ENCODE results near the gene IFNG-AS1. TPM values are rescaled to one million over a fixed set of nuclear protein-coding genes. Genes with fewer than 3 reads are reported as not detected.

IFNG-AS1 gene
- total RNA-seq, 1 donor = 1.7 TPM

- no peaks in the 10 kb centered on the region for H3K4me1 ChIP-seq (ENCODE audit: insufficient read depth, low read length)
- no peaks in the 10 kb centered on the region for H3K27me3 ChIP-seq (ENCODE audit: insufficient read depth, low read length)
- no peak overlapping the region for H3K4me3 ChIP-seq (ENCODE audit: low read length)
- no peaks in the 10 kb centered on the region for H3K9me3 ChIP-seq (ENCODE audit: low read depth, low read length)
Observed at GRCh38 chr12:67980391-67980790, 8.9 kb upstream of the IFNG-AS1 start.

GRCh38 chr12:67981287-67982162, 7.7 kb upstream of the IFNG-AS1 start:
- H3K27me3 ChIP-seq (ENCODE audit: insufficient read depth, low read length) = no peaks in the 10 kb centered on the region
- H3K4me3 ChIP-seq (ENCODE audit: low read length) = no peak overlapping the region
- H3K4me1 ChIP-seq (ENCODE audit: insufficient read depth, low read length) = no peaks in the 10 kb centered on the region
- no peaks in the 10 kb centered on the region for H3K9me3 ChIP-seq (ENCODE audit: low read depth, low read length)

- Histone ChIP-seq H3K27me3 (ENCODE audit: insufficient read depth, low read length) (no peaks in the 10 kb centered on the region), H3K4me3 (ENCODE audit: low read length) (no peak overlapping the region), H3K9me3 (ENCODE audit: low read depth, low read length) (no peaks in the 10 kb centered on the region), H3K4me1 (ENCODE audit: insufficient read depth, low read length) (no peaks in the 10 kb centered on the region)
Observed at GRCh38 chr12:67982164-67982563, 7.1 kb upstream of the IFNG-AS1 start.

GRCh38 chr12:67986632-67987031, 2.6 kb upstream of the IFNG-AS1 start:
- H3K4me1 ChIP-seq (ENCODE audit: insufficient read depth, low read length) = peaks cover 16% of the 10 kb centered on the region
- no peaks in the 10 kb centered on the region for H3K27me3 ChIP-seq (ENCODE audit: insufficient read depth, low read length)
- H3K4me3 ChIP-seq (ENCODE audit: low read length) = no peak overlapping the region
- H3K9me3 ChIP-seq (ENCODE audit: low read depth, low read length) = no peaks in the 10 kb centered on the region

GRCh38 chr12:67988601-67989021, 636 bp upstream of the IFNG-AS1 start:
- H3K4me3 ChIP-seq (ENCODE audit: low read length) = no peak overlapping the region
- peaks cover 16% of the 10 kb centered on the region for H3K4me1 ChIP-seq (ENCODE audit: insufficient read depth, low read length)
- H3K9me3 ChIP-seq (ENCODE audit: low read depth, low read length) = no peaks in the 10 kb centered on the region
- no peaks in the 10 kb centered on the region for H3K27me3 ChIP-seq (ENCODE audit: insufficient read depth, low read length)

- Histone ChIP-seq H3K4me3 (ENCODE audit: low read length) (no peak overlapping the region), H3K4me1 (ENCODE audit: insufficient read depth, low read length) (peaks cover 16% of the 10 kb centered on the region), H3K9me3 (ENCODE audit: low read depth, low read length) (no peaks in the 10 kb centered on the region), H3K27me3 (ENCODE audit: insufficient read depth, low read length) (no peaks in the 10 kb centered on the region)
Observed at GRCh38 chr12:67991158-67991557, 1.9 kb downstream of the IFNG-AS1 start.

GRCh38 chr12:67993143-67993542, 3.9 kb downstream of the IFNG-AS1 start:
- Histone ChIP-seq H3K9me3 (ENCODE audit: low read depth, low read length) (no peaks in the 10 kb centered on the region), H3K27me3 (ENCODE audit: insufficient read depth, low read length) (no peaks in the 10 kb centered on the region), H3K4me1 (ENCODE audit: insufficient read depth, low read length) (peaks cover 16% of the 10 kb centered on the region), H3K4me3 (ENCODE audit: low read length) (no peak overlapping the region)

GRCh38 chr12:67994046-67994445, 4.8 kb downstream of the IFNG-AS1 start:
- no peaks in the 10 kb centered on the region for H3K9me3 ChIP-seq (ENCODE audit: low read depth, low read length)
- H3K4me3 ChIP-seq (ENCODE audit: low read length) = no peak overlapping the region
- no peaks in the 10 kb centered on the region for H3K27me3 ChIP-seq (ENCODE audit: insufficient read depth, low read length)
- peaks cover 11% of the 10 kb centered on the region for H3K4me1 ChIP-seq (ENCODE audit: insufficient read depth, low read length)

- no peaks in the 10 kb centered on the region for H3K27me3 ChIP-seq (ENCODE audit: insufficient read depth, low read length)
- H3K4me3 ChIP-seq (ENCODE audit: low read length) = no peak overlapping the region
- peaks cover 1% of the 10 kb centered on the region for H3K4me1 ChIP-seq (ENCODE audit: insufficient read depth, low read length)
- H3K9me3 ChIP-seq (ENCODE audit: low read depth, low read length) = no peaks in the 10 kb centered on the region
Observed at GRCh38 chr12:67996347-67996746, 7.1 kb downstream of the IFNG-AS1 start.

- Histone ChIP-seq H3K9me3 (ENCODE audit: low read depth, low read length) (no peaks in the 10 kb centered on the region), H3K4me3 (ENCODE audit: low read length) (no peak overlapping the region), H3K27me3 (ENCODE audit: insufficient read depth, low read length) (no peaks in the 10 kb centered on the region), H3K4me1 (ENCODE audit: insufficient read depth, low read length) (no peaks in the 10 kb centered on the region)
Observed at GRCh38 chr12:67998379-67998778, 9.1 kb downstream of the IFNG-AS1 start.

- H3K4me1 ChIP-seq (ENCODE audit: insufficient read depth, low read length) = no peaks in the 10 kb centered on the region
- H3K9me3 ChIP-seq (ENCODE audit: low read depth, low read length) = no peaks in the 10 kb centered on the region
- no peaks in the 10 kb centered on the region for H3K27me3 ChIP-seq (ENCODE audit: insufficient read depth, low read length)
- H3K4me3 ChIP-seq (ENCODE audit: low read length) = no peak overlapping the region
Observed at GRCh38 chr12:67999244-67999643, 10.0 kb downstream of the IFNG-AS1 start.

GRCh38 chr12:68001486-68002466, 12.5 kb downstream of the IFNG-AS1 start:
- Histone ChIP-seq H3K9me3 (ENCODE audit: low read depth, low read length) (no peaks in the 10 kb centered on the region), H3K4me3 (ENCODE audit: low read length) (no peak overlapping the region), H3K4me1 (ENCODE audit: insufficient read depth, low read length) (no peaks in the 10 kb centered on the region), H3K27me3 (ENCODE audit: insufficient read depth, low read length) (no peaks in the 10 kb centered on the region)

GRCh38 chr12:68003777-68004176, 14.5 kb downstream of the IFNG-AS1 start:
- no peaks in the 10 kb centered on the region for H3K4me1 ChIP-seq (ENCODE audit: insufficient read depth, low read length)
- H3K27me3 ChIP-seq (ENCODE audit: insufficient read depth, low read length) = no peaks in the 10 kb centered on the region
- H3K9me3 ChIP-seq (ENCODE audit: low read depth, low read length) = no peaks in the 10 kb centered on the region
- no peak overlapping the region for H3K4me3 ChIP-seq (ENCODE audit: low read length)

- no peaks in the 10 kb centered on the region for H3K9me3 ChIP-seq (ENCODE audit: low read depth, low read length)
- H3K4me3 ChIP-seq (ENCODE audit: low read length) = no peak overlapping the region
- peaks cover under 1% of the 10 kb centered on the region for H3K4me1 ChIP-seq (ENCODE audit: insufficient read depth, low read length)
- H3K27me3 ChIP-seq (ENCODE audit: insufficient read depth, low read length) = no peaks in the 10 kb centered on the region
Observed at GRCh38 chr12:68007033-68007432, 17.8 kb downstream of the IFNG-AS1 start.

- no peaks in the 10 kb centered on the region for H3K9me3 ChIP-seq (ENCODE audit: low read depth, low read length)
- no peak overlapping the region for H3K4me3 ChIP-seq (ENCODE audit: low read length)
- peaks cover 4% of the 10 kb centered on the region for H3K4me1 ChIP-seq (ENCODE audit: insufficient read depth, low read length)
- H3K27me3 ChIP-seq (ENCODE audit: insufficient read depth, low read length) = no peaks in the 10 kb centered on the region
Observed at GRCh38 chr12:68007466-68007865, 18.2 kb downstream of the IFNG-AS1 start.
